Activated CD8-positive, alpha-beta memory T cell treated with anti-CD3 and anti-CD28 coated beads, Interleukin-2, amount 50 U/mL, for 24 hours (primary cell): ENCODE results near the gene IL1R1.
A peak's percentile ranks its signal among the peaks of the same experiment; 100 is the strongest.
"Not testable (repeated sequence)": the region's sequence is repeated elsewhere in the genome, so short reads cannot be mapped to it uniquely, and the experiment has no call there.

ENCODE experiments used
- DNase-seq: peaks from one replicate; pipeline ENCODE4 v3.0.0-alpha.2; 2020; ENCODE audit errors: extremely low read depth

IL1R1 gene

GRCh38 chr2:102141970-102142828 is at the start of gene IL1R1:
Gene IL1R1 (plus strand): TSS chr2:102142746. CDS start chr2:102157725, 14,979 bp downstream.
- DNase-seq = no peak

- no peak for DNase-seq
Observed at GRCh38 chr2:102093662-102094061, 48.9 kb upstream of the IL1R1 start.

GRCh38 chr2:102094917-102095316 is 47.6 kb upstream of the IL1R1 start:
- DNase-seq = no peak

GRCh38 chr2:102096103-102096502 is 46.4 kb upstream of the IL1R1 start:
- no peak for DNase-seq

- no peak for DNase-seq
Observed at GRCh38 chr2:102098756-102099155, 43.8 kb upstream of the IL1R1 start.

GRCh38 chr2:102099536-102100298 is 42.8 kb upstream of the IL1R1 start:
- no peak for DNase-seq

GRCh38 chr2:102100371-102101096 is 42.0 kb upstream of the IL1R1 start:
- no peak for DNase-seq

- DNase-seq = no peak
Observed at GRCh38 chr2:102101097-102101848, 41.3 kb upstream of the IL1R1 start.

GRCh38 chr2:102101849-102102635 is 40.5 kb upstream of the IL1R1 start:
- DNase-seq = no peak

- DNase-seq = not testable (repeated sequence)
Observed at GRCh38 chr2:102102636-102102948, 40.0 kb upstream of the IL1R1 start.

- DNase-seq = no peak
Observed at GRCh38 chr2:102103284-102103683, 39.3 kb upstream of the IL1R1 start.

GRCh38 chr2:102103992-102104871 is 38.3 kb upstream of the IL1R1 start:
- DNase-seq = peak; percentile 60

GRCh38 chr2:102106133-102106556 is 36.4 kb upstream of the IL1R1 start:
- DNase-seq = no peak

GRCh38 chr2:102106813-102107740 is 35.5 kb upstream of the IL1R1 start:
- DNase-seq = not testable (repeated sequence)

GRCh38 chr2:102107741-102108070 is 34.8 kb upstream of the IL1R1 start:
- no peak for DNase-seq

GRCh38 chr2:102109016-102109415 is 33.5 kb upstream of the IL1R1 start:
- no peak for DNase-seq

- DNase-seq = no peak
Observed at GRCh38 chr2:102110171-102110570, 32.4 kb upstream of the IL1R1 start.

- DNase-seq = no peak
Observed at GRCh38 chr2:102110596-102111334, 31.8 kb upstream of the IL1R1 start.
